Cardiac muscle cell (in vitro differentiated cells and primary cell): ENCODE data around the gene REG3G. TPM values are rescaled to one million over a fixed set of nuclear protein-coding genes. Genes with fewer than 3 reads are reported as not detected.

Source experiments
- DNase-seq, 2 donors: peaks; one replicate each; pipeline versions ENCODE4 v3.0.0 to v3.0.0-alpha.2; 2010 to 2017; ENCODE audit warnings: low read depth in 1 of 2, low spot score in 1 of 2
- H3K27ac ChIP-seq: fragments of 200-600 bp; sonication (generic); 2 replicates; pipeline ENCODE4 v1.5.1; 2016
- H3K27me3 ChIP-seq: fragments of 200-600 bp; sonication (generic); 2 replicates; pipeline ENCODE4 v1.6.0; 2016; ENCODE audit warnings: control low read depth
- H3K36me3 ChIP-seq: fragments of 200-600 bp; sonication (generic); 2 replicates; pipeline ENCODE4 v1.5.1; 2016; ENCODE audit warnings: control low read depth
- H3K4me1 ChIP-seq: fragments of 200-600 bp; sonication (generic); 2 replicates; pipeline ENCODE4 v1.8.1; 2017; ENCODE audit warnings: low read depth, mild to moderate bottlenecking, mixed run types
- H3K4me3 ChIP-seq: fragments of 200-600 bp; sonication (generic); 2 replicates; pipeline ENCODE4 v1.5.1; 2016; ENCODE audit warnings: mild to moderate bottlenecking
- H3K9me3 ChIP-seq: fragments of 200-600 bp; sonication (generic); 2 replicates; pipeline ENCODE4 v1.5.1; 2017; ENCODE audit warnings: low read depth, mild to moderate bottlenecking, control low read depth
- polyA plus RNA-seq: library from polyadenylated mRNA; unstranded; fragments of >200 nt; fragmentation: Nextera tagmentation; extraction: Ambion mirVana; gene quantifications from 2 replicates; pipeline ENCODE4 v1.2.1, GENCODE V29; 2016
- total RNA-seq: library from RNA; depleted of rRNA; stranded (reverse); fragments of >200 nt; gene quantifications from 2 replicates; pipeline ENCODE4 v1.2.3, GENCODE V29; 2016
- TF ChIP-seq, protein P1 (sequence below): IDR thresholded peaks from 2 replicates; pipeline ENCODE4 v1.5.1; 2012; ENCODE audit warnings: low read depth, mild to moderate bottlenecking, low read length

REG3G gene
- total RNA-seq, result not detected in 2 replicates
- polyA plus RNA-seq, result not detected in 2 replicates

DNA sequence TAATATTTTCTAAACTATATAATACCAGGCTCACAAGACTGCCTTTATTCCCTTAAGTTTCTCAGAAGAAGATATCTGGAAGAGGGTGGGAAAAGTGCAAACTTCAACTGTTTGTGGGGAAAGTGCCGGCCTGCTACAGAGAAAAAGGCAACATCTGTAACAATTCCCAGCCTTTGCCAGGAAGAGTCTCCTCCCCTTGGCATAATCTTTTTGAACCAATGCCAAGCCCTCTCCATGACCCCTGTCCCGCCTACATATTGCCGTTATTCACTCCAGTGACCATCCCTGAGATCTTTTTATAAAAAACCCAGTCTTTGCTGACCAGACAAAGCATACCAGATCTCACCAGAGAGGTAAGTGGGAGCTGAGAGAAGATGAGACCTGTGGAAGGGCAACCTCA lies at the start of gene REG3G:
Gene REG3G, plus strand, starts transcription at position 282 of the 400 bp plus-strand sequence. CDS start 392 bp downstream, outside the sequence.
- no peaks in the 10 kb centered on the region for H3K9me3 ChIP-seq
- H3K27me3 ChIP-seq, result no peaks in the 10 kb centered on the region
- no peaks in the 10 kb centered on the region for H3K4me1 ChIP-seq
- no peaks in the 10 kb centered on the region for H3K36me3 ChIP-seq
- no peak for DNase-seq
- TF ChIP-seq, protein P1, sequence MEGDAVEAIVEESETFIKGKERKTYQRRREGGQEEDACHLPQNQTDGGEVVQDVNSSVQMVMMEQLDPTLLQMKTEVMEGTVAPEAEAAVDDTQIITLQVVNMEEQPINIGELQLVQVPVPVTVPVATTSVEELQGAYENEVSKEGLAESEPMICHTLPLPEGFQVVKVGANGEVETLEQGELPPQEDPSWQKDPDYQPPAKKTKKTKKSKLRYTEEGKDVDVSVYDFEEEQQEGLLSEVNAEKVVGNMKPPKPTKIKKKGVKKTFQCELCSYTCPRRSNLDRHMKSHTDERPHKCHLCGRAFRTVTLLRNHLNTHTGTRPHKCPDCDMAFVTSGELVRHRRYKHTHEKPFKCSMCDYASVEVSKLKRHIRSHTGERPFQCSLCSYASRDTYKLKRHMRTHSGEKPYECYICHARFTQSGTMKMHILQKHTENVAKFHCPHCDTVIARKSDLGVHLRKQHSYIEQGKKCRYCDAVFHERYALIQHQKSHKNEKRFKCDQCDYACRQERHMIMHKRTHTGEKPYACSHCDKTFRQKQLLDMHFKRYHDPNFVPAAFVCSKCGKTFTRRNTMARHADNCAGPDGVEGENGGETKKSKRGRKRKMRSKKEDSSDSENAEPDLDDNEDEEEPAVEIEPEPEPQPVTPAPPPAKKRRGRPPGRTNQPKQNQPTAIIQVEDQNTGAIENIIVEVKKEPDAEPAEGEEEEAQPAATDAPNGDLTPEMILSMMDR, result no peak
- H3K27ac ChIP-seq, result no peak within 1 kb of the TSS
- H3K4me3 ChIP-seq, result no peak within 1 kb of the TSS

DNA sequence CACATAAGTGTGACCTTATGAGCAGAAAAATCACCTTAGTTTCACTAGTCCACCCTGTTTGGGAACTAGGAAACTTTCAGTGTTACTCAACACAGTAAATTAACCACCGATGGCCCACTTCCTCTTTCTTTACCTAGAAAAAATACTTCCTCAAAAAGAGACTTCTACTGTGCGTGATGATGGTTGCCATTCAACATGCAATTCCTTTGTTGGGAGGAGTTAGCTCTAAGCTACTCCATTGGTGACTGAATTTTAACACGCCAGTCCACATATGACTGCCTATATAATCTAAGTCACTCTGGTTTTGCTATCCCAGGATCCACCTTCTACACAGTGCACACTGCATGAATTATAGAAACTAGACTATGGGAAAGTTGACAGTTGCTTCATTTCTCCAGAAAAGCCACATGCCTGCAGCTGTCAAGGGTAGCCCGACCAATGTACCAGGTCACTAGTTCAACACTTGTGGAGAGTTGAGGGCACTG lies 47.8 kb upstream of the REG3G start:
- Histone ChIP-seq H3K4me3 (no peak overlapping the region), H3K27ac (no peak overlapping the region), H3K36me3 (no peaks in the 10 kb centered on the region), H3K4me1 (no peaks in the 10 kb centered on the region), H3K27me3 (no peaks in the 10 kb centered on the region), H3K9me3 (no peaks in the 10 kb centered on the region)
- DNase-seq, result no peak
- TF ChIP-seq, protein P1, result no peak

DNA sequence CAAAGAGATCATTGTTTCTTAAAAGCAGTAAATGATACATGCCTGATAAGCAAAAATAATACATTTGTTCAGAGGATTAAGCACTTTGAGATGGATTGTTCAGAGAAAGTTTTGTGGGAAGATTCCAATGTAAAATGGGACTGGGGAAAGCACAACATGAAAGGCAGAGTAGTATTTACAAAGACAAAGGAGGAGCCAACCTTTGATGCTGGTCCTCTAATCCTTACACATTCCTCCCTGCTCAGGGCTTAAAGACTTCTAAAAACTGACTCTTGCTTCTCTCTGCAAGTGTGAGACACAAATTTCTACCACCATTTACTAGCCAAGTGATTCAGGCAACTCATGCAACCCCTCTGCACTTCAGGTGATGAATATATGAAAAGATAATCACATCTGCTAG lies 47.2 kb upstream of the REG3G start:
- H3K27me3 ChIP-seq, result no peaks in the 10 kb centered on the region
- no peaks in the 10 kb centered on the region for H3K36me3 ChIP-seq
- no peaks in the 10 kb centered on the region for H3K9me3 ChIP-seq
- no peak for DNase-seq
- TF ChIP-seq, protein P1, result no peak
- no peak overlapping the region for H3K4me3 ChIP-seq
- no peak overlapping the region for H3K27ac ChIP-seq
- H3K4me1 ChIP-seq, result no peaks in the 10 kb centered on the region

DNA sequence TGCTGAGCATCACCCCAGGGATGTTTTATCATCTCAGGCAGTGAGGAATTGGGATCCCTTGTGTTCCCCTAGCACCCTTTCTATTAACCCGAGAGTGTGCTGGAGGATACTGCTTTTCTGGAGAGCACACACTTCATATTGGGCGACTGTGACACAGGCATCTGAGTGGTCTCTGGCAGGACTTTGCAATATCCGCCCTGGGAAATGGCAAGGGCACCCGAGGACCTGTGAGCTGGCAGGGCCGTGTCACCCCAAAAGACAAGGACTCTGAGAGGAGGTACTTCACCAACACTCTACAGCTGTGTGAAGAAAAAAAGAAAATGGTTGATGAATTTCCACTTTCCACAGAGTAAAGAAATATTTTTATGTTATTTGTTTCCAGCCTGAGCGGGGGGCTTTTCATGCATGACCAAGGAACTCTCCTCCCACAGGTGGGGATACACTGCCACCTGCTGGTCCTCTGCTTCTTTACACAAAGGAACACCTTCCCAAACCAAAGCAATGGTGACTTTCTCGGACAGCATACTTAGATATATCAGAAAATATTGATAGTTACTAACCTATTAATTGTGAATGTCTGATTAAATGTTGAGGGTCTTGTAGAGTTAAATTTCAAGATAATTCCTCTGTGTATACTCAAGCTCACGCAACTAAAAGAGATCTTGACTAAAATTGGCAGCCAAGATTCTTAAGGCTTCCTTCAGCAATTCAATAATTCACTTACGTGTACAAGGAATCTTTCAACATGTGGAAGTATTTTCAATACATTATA lies 45.9 kb upstream of the REG3G start:
- Histone ChIP-seq H3K36me3 (no peaks in the 10 kb centered on the region), H3K4me1 (no peaks in the 10 kb centered on the region), H3K9me3 (no peaks in the 10 kb centered on the region), H3K27me3 (no peaks in the 10 kb centered on the region), H3K27ac (no peak overlapping the region), H3K4me3 (no peak overlapping the region)
- peak; percentile 56 to 80 for DNase-seq
- TF ChIP-seq, protein P1, result peak; percentile 66

DNA sequence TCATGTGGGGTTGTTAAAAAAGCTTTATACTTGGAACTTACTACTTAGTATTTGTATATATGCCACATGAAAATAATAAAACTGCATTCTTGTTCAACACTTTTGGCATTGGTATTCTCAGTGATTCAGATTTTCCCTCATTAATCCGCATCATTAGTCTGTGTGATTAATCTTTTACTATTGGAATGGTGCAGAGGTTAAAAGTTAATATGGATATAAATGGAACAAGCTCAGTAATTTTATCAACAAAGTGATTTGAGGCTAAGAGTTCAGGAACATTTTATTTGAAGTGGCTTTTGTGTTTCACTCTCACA lies 45.4 kb upstream of the REG3G start:
- DNase-seq, result no peak
- Histone ChIP-seq H3K36me3 (no peaks in the 10 kb centered on the region), H3K27me3 (no peaks in the 10 kb centered on the region), H3K4me1 (no peaks in the 10 kb centered on the region), H3K4me3 (no peak overlapping the region), H3K9me3 (no peaks in the 10 kb centered on the region), H3K27ac (no peak overlapping the region)
- TF ChIP-seq, protein P1, result no peak
